HepG2 (cell line): Measurements from ENCODE around the gene UBE2O. TPM values are rescaled to one million over a fixed set of nuclear protein-coding genes. Genes with fewer than 3 reads are reported as not detected.

Experiments
- EED ChIP-seq: sonication (generic); formaldehyde crosslinking; IDR thresholded peaks from 2 replicates; pipeline ENCODE4 v1.5.0; 2020; ENCODE audit warnings: mild to moderate bottlenecking, missing genetic modification reagents
- ETS1 ChIP-seq: sonication (generic); formaldehyde crosslinking; IDR thresholded peaks from 2 replicates; pipeline ENCODE4 v1.4.0; 2020; ENCODE audit warnings: missing genetic modification reagents
- GABPB1 ChIP-seq: IDR thresholded peaks from 2 replicates; pipeline ENCODE4 v1.6.1; 2016; ENCODE audit warnings: mild to moderate bottlenecking, missing genetic modification reagents, moderate library complexity, missing compliant biosample characterization
- GATA4 ChIP-seq: sonication (generic); IDR thresholded peaks from 2 replicates; pipeline ENCODE4 v1.6.1; 2016; ENCODE audit warnings: antibody characterized with exemption, low read depth, borderline replicate concordance
- HNF1B ChIP-seq: sonication (generic); formaldehyde crosslinking; IDR thresholded peaks from 2 replicates; pipeline ENCODE4 v1.5.1; 2020; ENCODE audit warnings: mild to moderate bottlenecking, moderate library complexity, missing genetic modification reagents
- SALL1 ChIP-seq: sonication (generic); formaldehyde crosslinking; IDR thresholded peaks from 2 replicates; pipeline ENCODE4 v1.8.0; 2022; ENCODE audit warnings: mild to moderate bottlenecking, missing genetic modification reagents
- TOPORS ChIP-seq: sonication (generic); formaldehyde crosslinking; IDR thresholded peaks from 2 replicates; pipeline ENCODE4 v1.8.0; 2023; ENCODE audit warnings: mild to moderate bottlenecking, missing genetic modification reagents
- ZFP37 ChIP-seq: sonication (generic); formaldehyde crosslinking; IDR thresholded peaks from 2 replicates; pipeline ENCODE4 v1.4.0; 2020; ENCODE audit warnings: missing genetic modification reagents, borderline replicate concordance
- ZNF343 ChIP-seq: sonication (generic); formaldehyde crosslinking; IDR thresholded peaks from 2 replicates; pipeline ENCODE4 v1.4.0; 2020; ENCODE audit warnings: mild to moderate bottlenecking, missing genetic modification reagents
- ZNF446 ChIP-seq: sonication (generic); formaldehyde crosslinking; IDR thresholded peaks from 2 replicates; pipeline ENCODE4 v1.5.0; 2020; ENCODE audit warnings: mild to moderate bottlenecking, missing genetic modification reagents
- ZNF501 ChIP-seq: sonication (generic); formaldehyde crosslinking; IDR thresholded peaks from 2 replicates; pipeline ENCODE4 v1.5.1; 2020; ENCODE audit warnings: mild to moderate bottlenecking, moderate library complexity, missing genetic modification reagents
- ZNF800 ChIP-seq: sonication (generic); formaldehyde crosslinking; IDR thresholded peaks from 2 replicates; pipeline ENCODE4 v1.4.0; 2020; ENCODE audit warnings: missing genetic modification reagents
- polyA plus RNA-seq, 8 experiments: library from polyadenylated mRNA; depleted of rRNA in 3 of 8; stranded (reverse) in 7 of 8; unstranded in 1 of 8; fragments of >200 nt; fragmentation: Illumina TruSeq in 4 of 8; extraction: Trizol in 4 of 8; gene quantifications; 2 replicates each; pipeline versions ENCODE4 v1.2.1 to v1.2.3, GENCODE V29; 2011 to 2016; ENCODE audit warnings: low read depth in 4 of 8, missing spikeins in 1 of 8, mixed read lengths in 1 of 8; ENCODE audit not compliant: insufficient read depth in 1 of 8
- total RNA-seq, 5 experiments: library from RNA; depleted of rRNA; stranded (reverse); fragments of >200 nt; fragmentation: Illumina TruSeq; extraction: Trizol; gene quantifications; 2 replicates each; pipeline ENCODE4 v1.2.3, GENCODE V29; 2016; ENCODE audit warnings: low read depth in 1 of 5
- TF ChIP-seq, protein P1 (sequence below): sonication (generic); formaldehyde crosslinking; conservative IDR thresholded peaks from 2 replicates; pipeline ENCODE4 v1.5.0; 2020; ENCODE audit warnings: missing genetic modification reagents
- TF ChIP-seq, protein P2 (sequence below): sonication (generic); formaldehyde crosslinking; IDR thresholded peaks from 2 replicates; pipeline ENCODE4 v1.8.0; 2022; ENCODE audit warnings: missing genetic modification reagents, mild to moderate bottlenecking, borderline replicate concordance
- TF ChIP-seq, protein P3 (sequence below): IDR thresholded peaks from 2 replicates; pipeline ENCODE4 v1.6.1; 2016; ENCODE audit warnings: missing compliant biosample characterization, missing genetic modification reagents, borderline replicate concordance
- TF ChIP-seq, protein P4 (sequence below): sonication (generic); formaldehyde crosslinking; IDR thresholded peaks from 2 replicates; pipeline ENCODE4 v1.5.0; 2020; ENCODE audit warnings: missing genetic modification reagents, mild to moderate bottlenecking, borderline replicate concordance

Gene UBE2O
- total and polyA plus RNA-seq, 2 of the 13 experiments (the other 11 are each of a cell fraction or from before 2014, with no cell fraction given): 21.5 to 23.5 TPM

DNA sequence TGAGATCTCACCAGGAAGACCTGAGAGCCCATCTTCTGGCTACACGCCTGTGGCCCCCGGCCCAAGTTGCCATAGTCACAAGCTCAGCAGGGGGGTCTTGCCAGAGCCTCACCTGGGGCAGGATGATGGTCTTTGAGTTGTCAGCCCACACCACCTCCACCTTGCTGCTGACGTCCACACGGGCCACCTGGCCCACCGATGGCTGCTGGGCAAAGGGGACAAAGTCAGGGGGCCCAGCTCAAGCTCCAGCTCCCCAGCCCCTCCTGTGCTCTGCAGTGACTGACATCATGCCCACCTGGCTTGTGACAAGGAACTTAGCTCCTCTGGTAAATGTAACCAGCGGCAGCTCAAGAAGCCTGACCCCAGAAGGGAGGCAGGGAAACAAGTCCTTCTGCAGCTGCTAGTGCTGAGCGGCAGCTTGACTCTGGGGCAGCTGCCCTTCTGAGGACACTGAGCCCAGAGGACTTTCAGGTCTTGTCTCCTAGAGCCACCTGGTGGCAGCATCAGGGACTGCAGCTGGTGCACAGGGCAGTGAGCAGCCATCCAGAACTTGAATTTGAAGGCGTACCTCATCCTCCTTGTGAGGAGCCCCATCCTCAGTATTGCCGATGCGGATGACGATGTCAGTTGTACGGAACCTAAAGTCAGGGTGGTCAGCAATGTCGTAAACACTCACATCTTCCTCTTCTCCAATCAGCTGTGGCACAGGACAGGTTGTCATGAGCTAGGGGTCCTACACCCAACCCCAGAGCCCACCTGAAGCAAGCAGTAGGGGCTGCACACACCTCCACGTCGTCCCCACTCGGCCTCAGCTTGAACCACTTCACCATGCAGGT is 55.0 kb downstream of the UBE2O start (continued):
- TF ChIP-seq ZNF800 (CRISPR knock-in tag): peak; percentile 61; the same call in 1 of the 2 replicates
- TF ChIP-seq EED (CRISPR knock-in tag): 0 out of 2 replicates have a peak, but pooled peaks have one; percentile 48
- TF ChIP-seq ETS1: no peak
- TF ChIP-seq, protein P1, sequence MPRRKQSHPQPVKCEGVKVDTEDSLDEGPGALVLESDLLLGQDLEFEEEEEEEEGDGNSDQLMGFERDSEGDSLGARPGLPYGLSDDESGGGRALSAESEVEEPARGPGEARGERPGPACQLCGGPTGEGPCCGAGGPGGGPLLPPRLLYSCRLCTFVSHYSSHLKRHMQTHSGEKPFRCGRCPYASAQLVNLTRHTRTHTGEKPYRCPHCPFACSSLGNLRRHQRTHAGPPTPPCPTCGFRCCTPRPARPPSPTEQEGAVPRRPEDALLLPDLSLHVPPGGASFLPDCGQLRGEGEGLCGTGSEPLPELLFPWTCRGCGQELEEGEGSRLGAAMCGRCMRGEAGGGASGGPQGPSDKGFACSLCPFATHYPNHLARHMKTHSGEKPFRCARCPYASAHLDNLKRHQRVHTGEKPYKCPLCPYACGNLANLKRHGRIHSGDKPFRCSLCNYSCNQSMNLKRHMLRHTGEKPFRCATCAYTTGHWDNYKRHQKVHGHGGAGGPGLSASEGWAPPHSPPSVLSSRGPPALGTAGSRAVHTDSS (CRISPR knock-in tag): 0 out of 2 replicates have a peak, but pooled peaks have one; percentile 60
- peak; percentile 55 for TF ChIP-seq SALL1 (CRISPR knock-in tag)
- peak; percentile 53; the same call in 1 of the 2 replicates for TF ChIP-seq HNF1B (CRISPR knock-in tag)
- TF ChIP-seq GABPB1: peak; percentile 26; the same call in 1 of the 2 replicates
- TF ChIP-seq ZNF446: 0 out of 2 replicates have a peak, but pooled peaks have one; percentile 46
- no peak for TF ChIP-seq TOPORS (CRISPR knock-in tag)
- TF ChIP-seq, protein P2, sequence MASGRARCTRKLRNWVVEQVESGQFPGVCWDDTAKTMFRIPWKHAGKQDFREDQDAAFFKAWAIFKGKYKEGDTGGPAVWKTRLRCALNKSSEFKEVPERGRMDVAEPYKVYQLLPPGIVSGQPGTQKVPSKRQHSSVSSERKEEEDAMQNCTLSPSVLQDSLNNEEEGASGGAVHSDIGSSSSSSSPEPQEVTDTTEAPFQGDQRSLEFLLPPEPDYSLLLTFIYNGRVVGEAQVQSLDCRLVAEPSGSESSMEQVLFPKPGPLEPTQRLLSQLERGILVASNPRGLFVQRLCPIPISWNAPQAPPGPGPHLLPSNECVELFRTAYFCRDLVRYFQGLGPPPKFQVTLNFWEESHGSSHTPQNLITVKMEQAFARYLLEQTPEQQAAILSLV (CRISPR knock-in tag): peak; percentile 52; the same call in 1 of the 2 replicates
- 0 out of 2 replicates have a peak, but pooled peaks have one; percentile 77 for TF ChIP-seq ZFP37 (CRISPR knock-in tag)
- TF ChIP-seq ZNF501 (CRISPR knock-in tag): peak; percentile 27; the same call in 1 of the 2 replicates
- TF ChIP-seq, protein P3, sequence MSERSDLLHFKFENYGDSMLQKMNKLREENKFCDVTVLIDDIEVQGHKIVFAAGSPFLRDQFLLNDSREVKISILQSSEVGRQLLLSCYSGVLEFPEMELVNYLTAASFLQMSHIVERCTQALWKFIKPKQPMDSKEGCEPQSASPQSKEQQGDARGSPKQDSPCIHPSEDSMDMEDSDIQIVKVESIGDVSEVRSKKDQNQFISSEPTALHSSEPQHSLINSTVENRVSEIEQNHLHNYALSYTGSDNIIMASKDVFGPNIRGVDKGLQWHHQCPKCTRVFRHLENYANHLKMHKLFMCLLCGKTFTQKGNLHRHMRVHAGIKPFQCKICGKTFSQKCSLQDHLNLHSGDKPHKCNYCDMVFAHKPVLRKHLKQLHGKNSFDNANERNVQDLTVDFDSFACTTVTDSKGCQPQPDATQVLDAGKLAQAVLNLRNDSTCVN (CRISPR knock-in tag): peak; percentile 78; the same call in 1 of the 2 replicates
- no peak for TF ChIP-seq GATA4
- TF ChIP-seq, protein P4, sequence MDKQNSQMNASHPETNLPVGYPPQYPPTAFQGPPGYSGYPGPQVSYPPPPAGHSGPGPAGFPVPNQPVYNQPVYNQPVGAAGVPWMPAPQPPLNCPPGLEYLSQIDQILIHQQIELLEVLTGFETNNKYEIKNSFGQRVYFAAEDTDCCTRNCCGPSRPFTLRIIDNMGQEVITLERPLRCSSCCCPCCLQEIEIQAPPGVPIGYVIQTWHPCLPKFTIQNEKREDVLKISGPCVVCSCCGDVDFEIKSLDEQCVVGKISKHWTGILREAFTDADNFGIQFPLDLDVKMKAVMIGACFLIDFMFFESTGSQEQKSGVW (CRISPR knock-in tag): no peak
- TF ChIP-seq ZNF343: 0 out of 2 replicates have a peak, but pooled peaks have one; percentile 51
